Measurements from ENCODE around the gene BMPR1A. TPM values are rescaled to one million over a fixed set of nuclear protein-coding genes. Genes with fewer than 3 reads are reported as not detected.

Gene BMPR1A
- total RNA-seq, 4 donors from 2014 or later = 21.1 to 33.3 (median 26.7) TPM

DNA sequence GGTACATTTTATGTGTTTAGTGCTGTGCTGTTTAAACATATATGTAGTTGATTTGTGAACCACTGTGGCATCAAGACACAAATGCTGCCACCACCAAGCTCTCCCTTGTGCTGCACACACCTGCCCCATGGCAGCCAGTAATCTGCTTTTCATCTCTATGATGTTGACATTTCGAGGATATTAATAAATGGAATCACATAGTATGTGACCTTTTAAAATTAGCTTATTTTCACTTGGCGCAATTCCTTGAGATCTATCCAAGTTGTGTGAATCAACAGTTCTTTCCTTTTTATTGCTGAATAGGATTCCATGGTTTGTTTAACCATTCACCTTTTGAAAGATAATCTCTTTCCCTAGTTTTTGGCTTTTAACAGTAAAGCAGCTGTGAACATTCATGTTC, 73.1 kb downstream of the BMPR1A start:
- Histone ChIP-seq H3K9me3 (no peaks in the 10 kb centered on the region), H3K36me3 (no peaks in the 10 kb centered on the region), H3K27ac (no peak overlapping the region), H3K4me1 (peaks cover 8% of the 10 kb centered on the region), H3K4me3 (no peak overlapping the region), H3K27me3 (no peaks in the 10 kb centered on the region)
- DNase-seq (ENCODE audit: low spot score in 2 of 2) = no peak
- TF ChIP-seq, protein P1, sequence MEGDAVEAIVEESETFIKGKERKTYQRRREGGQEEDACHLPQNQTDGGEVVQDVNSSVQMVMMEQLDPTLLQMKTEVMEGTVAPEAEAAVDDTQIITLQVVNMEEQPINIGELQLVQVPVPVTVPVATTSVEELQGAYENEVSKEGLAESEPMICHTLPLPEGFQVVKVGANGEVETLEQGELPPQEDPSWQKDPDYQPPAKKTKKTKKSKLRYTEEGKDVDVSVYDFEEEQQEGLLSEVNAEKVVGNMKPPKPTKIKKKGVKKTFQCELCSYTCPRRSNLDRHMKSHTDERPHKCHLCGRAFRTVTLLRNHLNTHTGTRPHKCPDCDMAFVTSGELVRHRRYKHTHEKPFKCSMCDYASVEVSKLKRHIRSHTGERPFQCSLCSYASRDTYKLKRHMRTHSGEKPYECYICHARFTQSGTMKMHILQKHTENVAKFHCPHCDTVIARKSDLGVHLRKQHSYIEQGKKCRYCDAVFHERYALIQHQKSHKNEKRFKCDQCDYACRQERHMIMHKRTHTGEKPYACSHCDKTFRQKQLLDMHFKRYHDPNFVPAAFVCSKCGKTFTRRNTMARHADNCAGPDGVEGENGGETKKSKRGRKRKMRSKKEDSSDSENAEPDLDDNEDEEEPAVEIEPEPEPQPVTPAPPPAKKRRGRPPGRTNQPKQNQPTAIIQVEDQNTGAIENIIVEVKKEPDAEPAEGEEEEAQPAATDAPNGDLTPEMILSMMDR (IDR thresholded peaks at IDR 0.05) = no peak
- TF ChIP-seq POLR2AphosphoS5 (IDR thresholded peaks at IDR 0.05) (no peak), POLR2A (IDR thresholded peaks at IDR 0.05) (no peak)
- 31% methylated on average over 2 of the region's 2 CpGs for WGBS

DNA sequence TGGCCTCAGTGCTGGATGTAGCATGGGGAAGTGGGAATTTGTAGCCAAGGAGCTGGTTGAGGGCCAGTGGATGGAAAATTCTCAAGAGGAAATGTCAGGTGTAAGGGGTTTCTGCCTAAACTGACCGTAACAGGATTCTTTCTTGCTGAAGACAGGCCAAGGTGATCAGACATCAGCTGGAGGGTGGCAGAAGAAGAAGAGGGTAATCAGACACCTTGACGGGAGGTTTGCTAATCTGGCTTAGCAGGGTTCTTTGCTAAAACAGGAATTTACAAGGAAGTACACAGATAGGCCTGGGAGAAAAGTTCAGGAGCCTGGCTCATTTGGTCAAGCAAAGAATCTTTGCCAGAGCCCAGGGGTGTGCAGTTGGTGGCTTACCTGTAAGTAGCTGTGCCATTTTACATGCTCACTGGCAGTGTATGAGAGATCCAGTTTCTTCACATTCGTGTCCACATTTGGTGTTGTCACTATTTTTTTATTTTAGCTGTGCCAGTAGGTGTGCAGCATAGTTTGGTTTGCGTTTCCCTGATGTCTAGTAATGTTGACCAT, 73.7 kb downstream of the BMPR1A start:
- Histone ChIP-seq H3K27ac (peak overlapping the region; percentile 4), H3K27me3 (no peaks in the 10 kb centered on the region), H3K4me1 (peaks cover 8% of the 10 kb centered on the region), H3K36me3 (no peaks in the 10 kb centered on the region), H3K4me3 (no peak overlapping the region), H3K9me3 (no peaks in the 10 kb centered on the region)
- TF ChIP-seq POLR2A (IDR thresholded peaks at IDR 0.05) (no peak), POLR2AphosphoS5 (IDR thresholded peaks at IDR 0.05) (no peak), EP300 (IDR thresholded peaks at IDR 0.05) (no peak)
- TF ChIP-seq, protein P1 (IDR thresholded peaks at IDR 0.05) = no peak
- WGBS = 69% methylated on average over 4 of the region's 4 CpGs
- no peak for DNase-seq (ENCODE audit: low spot score in 2 of 2)

DNA sequence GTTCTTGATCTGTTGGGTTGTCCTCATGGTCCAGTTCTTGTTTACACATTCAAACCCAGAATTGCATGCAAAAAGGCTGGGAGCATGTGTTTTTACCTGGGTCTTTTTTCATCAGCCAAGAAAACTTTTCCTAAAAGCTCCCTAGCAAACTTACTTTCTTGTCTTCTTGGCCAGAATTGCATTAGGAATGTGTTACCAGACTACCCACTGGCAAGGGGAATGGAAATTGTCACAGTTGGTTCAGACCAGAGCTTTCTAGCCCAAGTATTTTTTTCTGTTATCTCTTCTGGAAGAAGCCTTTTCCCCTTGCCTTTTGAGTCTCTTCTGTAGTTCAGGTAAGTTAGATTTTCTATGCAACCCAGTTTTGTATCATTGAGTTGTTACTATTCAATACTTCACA, 77.5 kb downstream of the BMPR1A start:
- Histone ChIP-seq H3K9me3 (no peaks in the 10 kb centered on the region), H3K27ac (no peak overlapping the region), H3K36me3 (no peaks in the 10 kb centered on the region), H3K4me3 (no peak overlapping the region), H3K4me1 (peaks cover 5% of the 10 kb centered on the region), H3K27me3 (no peaks in the 10 kb centered on the region)
- TF ChIP-seq EP300 (IDR thresholded peaks at IDR 0.05) = no peak
- TF ChIP-seq, protein P1 (IDR thresholded peaks at IDR 0.05) = no peak
- no peak for TF ChIP-seq POLR2AphosphoS5 (IDR thresholded peaks at IDR 0.05)
- TF ChIP-seq POLR2A (IDR thresholded peaks at IDR 0.05) = no peak
- DNase-seq (ENCODE audit: low spot score in 2 of 2) = no peak

DNA sequence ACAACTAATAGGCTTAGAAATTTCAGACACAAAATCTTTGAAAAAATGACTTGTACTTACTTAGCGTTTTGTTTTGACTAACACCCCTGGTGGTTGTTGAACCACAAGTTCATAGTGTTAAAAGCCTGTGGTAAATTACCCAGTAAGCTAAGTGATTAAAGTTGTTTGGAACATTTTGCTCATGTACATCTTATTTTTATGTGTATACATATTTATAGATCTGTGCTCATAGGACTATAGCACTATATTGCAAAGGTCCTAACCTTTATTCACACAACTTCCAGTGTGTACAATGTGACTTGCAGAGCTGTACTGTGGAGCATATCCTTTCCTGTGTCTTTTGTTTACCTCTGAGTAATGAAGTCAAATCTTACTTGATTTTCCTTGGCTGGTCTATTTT, 79.6 kb downstream of the BMPR1A start:
- no peak for DNase-seq (ENCODE audit: low spot score in 2 of 2)
- H3K9me3 ChIP-seq = no peaks in the 10 kb centered on the region
- TF ChIP-seq EP300 (IDR thresholded peaks at IDR 0.05) (no peak), POLR2A (IDR thresholded peaks at IDR 0.05) (no peak), POLR2AphosphoS5 (IDR thresholded peaks at IDR 0.05) (no peak)
- TF ChIP-seq, protein P1 (IDR thresholded peaks at IDR 0.05) = no peak
- no peaks in the 10 kb centered on the region for H3K4me1 ChIP-seq
- WGBS = 71% methylated on average over 1 of the region's 1 CpG
- no peak overlapping the region for H3K4me3 ChIP-seq
- H3K27me3 ChIP-seq = no peaks in the 10 kb centered on the region
- no peak overlapping the region for H3K27ac ChIP-seq
- no peaks in the 10 kb centered on the region for H3K36me3 ChIP-seq

DNA sequence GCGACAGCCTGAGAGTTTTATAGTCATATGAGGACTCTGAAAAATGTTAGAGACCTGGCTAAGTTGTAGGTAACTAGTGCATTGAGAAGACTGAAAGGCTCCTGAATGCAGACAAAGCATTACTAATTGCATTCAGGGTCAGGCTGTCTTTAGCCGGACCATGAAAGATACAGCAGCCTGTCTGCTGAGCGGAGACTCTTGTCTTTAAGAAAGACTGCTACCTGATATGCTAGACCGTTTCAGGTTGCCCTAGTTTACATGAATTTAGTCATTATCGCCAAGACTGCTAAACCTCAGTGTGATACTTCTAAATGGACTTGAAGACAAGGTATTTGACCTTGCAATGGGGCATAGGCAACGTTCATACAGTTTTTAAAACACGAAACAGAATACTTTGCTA, 81.2 kb downstream of the BMPR1A start:
- 89% methylated on average over 7 of the region's 7 CpGs for WGBS
- no peaks in the 10 kb centered on the region for H3K4me1 ChIP-seq
- TF ChIP-seq, protein P1 (IDR thresholded peaks at IDR 0.05) = no peak
- no peak for TF ChIP-seq POLR2AphosphoS5 (IDR thresholded peaks at IDR 0.05)
- no peak for TF ChIP-seq POLR2A (IDR thresholded peaks at IDR 0.05)
- TF ChIP-seq EP300 (IDR thresholded peaks at IDR 0.05) = no peak
- H3K27me3 ChIP-seq = no peaks in the 10 kb centered on the region
- H3K27ac ChIP-seq = no peak overlapping the region
- no peak overlapping the region for H3K4me3 ChIP-seq
- no peaks in the 10 kb centered on the region for H3K36me3 ChIP-seq
- no peaks in the 10 kb centered on the region for H3K9me3 ChIP-seq
- DNase-seq (ENCODE audit: low spot score in 2 of 2) = no peak

Data from suprapubic skin (tissue), 4 donors.